ENCODE data around the gene ACTR3C.

The ACTR3C gene

DNA sequence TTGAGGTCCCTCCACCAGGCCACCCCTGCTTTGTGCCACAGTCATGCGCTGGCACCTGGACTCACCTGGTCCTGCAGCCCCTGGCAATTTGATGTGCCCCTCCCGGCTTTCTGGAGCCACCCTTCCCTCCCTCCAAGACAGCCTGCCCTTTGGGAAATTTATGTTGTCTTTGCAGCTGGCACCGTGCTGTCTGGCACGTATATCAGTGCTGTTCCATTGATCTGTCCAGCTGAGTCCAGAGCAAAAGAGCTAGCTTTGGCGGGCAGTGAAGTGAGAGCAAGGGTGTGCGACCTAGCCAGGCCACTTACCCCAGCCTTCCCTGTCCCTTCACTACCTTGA is 12.4 kb upstream of the ACTR3C start:
- no peak overlapping the region for H2AFZ ChIP-seq (ENCODE audit: low read depth, low read length)
- TF ChIP-seq, protein P1, sequence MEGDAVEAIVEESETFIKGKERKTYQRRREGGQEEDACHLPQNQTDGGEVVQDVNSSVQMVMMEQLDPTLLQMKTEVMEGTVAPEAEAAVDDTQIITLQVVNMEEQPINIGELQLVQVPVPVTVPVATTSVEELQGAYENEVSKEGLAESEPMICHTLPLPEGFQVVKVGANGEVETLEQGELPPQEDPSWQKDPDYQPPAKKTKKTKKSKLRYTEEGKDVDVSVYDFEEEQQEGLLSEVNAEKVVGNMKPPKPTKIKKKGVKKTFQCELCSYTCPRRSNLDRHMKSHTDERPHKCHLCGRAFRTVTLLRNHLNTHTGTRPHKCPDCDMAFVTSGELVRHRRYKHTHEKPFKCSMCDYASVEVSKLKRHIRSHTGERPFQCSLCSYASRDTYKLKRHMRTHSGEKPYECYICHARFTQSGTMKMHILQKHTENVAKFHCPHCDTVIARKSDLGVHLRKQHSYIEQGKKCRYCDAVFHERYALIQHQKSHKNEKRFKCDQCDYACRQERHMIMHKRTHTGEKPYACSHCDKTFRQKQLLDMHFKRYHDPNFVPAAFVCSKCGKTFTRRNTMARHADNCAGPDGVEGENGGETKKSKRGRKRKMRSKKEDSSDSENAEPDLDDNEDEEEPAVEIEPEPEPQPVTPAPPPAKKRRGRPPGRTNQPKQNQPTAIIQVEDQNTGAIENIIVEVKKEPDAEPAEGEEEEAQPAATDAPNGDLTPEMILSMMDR (IDR thresholded peaks at IDR 0.05; ENCODE audit: low read depth, low read length), result no peak
- no peak for TF ChIP-seq EZH2phosphoT487 (IDR thresholded peaks at IDR 0.05; ENCODE audit: low read depth)
- no peak overlapping the region for H3K4me2 ChIP-seq (ENCODE audit: low read length)
- no peak overlapping the region for H3K9ac ChIP-seq (ENCODE audit: low read length)
- H3K79me2 ChIP-seq (ENCODE audit: low read length), result no peaks in the 10 kb centered on the region
- no peaks in the 10 kb centered on the region for H3K4me1 ChIP-seq (ENCODE audit: low read length)
- H3K4me3 ChIP-seq (ENCODE audit: low read length), result no peak overlapping the region
- H3K9me3 ChIP-seq (ENCODE audit: insufficient read depth, low read length), result no peaks in the 10 kb centered on the region
- H4K20me1 ChIP-seq (ENCODE audit: insufficient read depth, low read length), result no peaks in the 10 kb centered on the region
- H3K27ac ChIP-seq (ENCODE audit: low read length), result no peak overlapping the region
- H3K36me3 ChIP-seq (replicated peaks; ENCODE audit: low read depth, low read length), result peaks cover 9% of the 10 kb centered on the region
- H3K27me3 ChIP-seq (ENCODE audit: low read depth, low read length), result no peaks in the 10 kb centered on the region

- H3K36me3 ChIP-seq (replicated peaks; ENCODE audit: low read depth, low read length), result peaks cover 10% of the 10 kb centered on the region
- H3K27ac ChIP-seq (ENCODE audit: low read length), result no peak overlapping the region
- no peaks in the 10 kb centered on the region for H3K9me3 ChIP-seq (ENCODE audit: insufficient read depth, low read length)
- H2AFZ ChIP-seq (ENCODE audit: low read depth, low read length), result no peak overlapping the region
- no peaks in the 10 kb centered on the region for H4K20me1 ChIP-seq (ENCODE audit: insufficient read depth, low read length)
- TF ChIP-seq, protein P1 (IDR thresholded peaks at IDR 0.05; ENCODE audit: low read depth, low read length), result no peak
- TF ChIP-seq EZH2phosphoT487 (IDR thresholded peaks at IDR 0.05; ENCODE audit: low read depth), result no peak
- H3K4me3 ChIP-seq (ENCODE audit: low read length), result no peak overlapping the region
- H3K27me3 ChIP-seq (ENCODE audit: low read depth, low read length), result no peaks in the 10 kb centered on the region
- H3K79me2 ChIP-seq (ENCODE audit: low read length), result no peaks in the 10 kb centered on the region
- no peak overlapping the region for H3K9ac ChIP-seq (ENCODE audit: low read length)
- no peak overlapping the region for H3K4me2 ChIP-seq (ENCODE audit: low read length)
- no peaks in the 10 kb centered on the region for H3K4me1 ChIP-seq (ENCODE audit: low read length)
Measured at GRCh38 chr7:150335108-150335773, 11.9 kb upstream of the ACTR3C start.

- H3K79me2 ChIP-seq (ENCODE audit: low read length), result no peaks in the 10 kb centered on the region
- no peaks in the 10 kb centered on the region for H3K9me3 ChIP-seq (ENCODE audit: insufficient read depth, low read length)
- H3K4me1 ChIP-seq (ENCODE audit: low read length), result no peaks in the 10 kb centered on the region
Measured at GRCh38 chr7:150334108-150334507, 10.8 kb upstream of the ACTR3C start.

GRCh38 chr7:150333659-150334058 is 10.3 kb upstream of the ACTR3C start:
- no peaks in the 10 kb centered on the region for H3K79me2 ChIP-seq (ENCODE audit: low read length)
- no peak overlapping the region for H3K4me2 ChIP-seq (ENCODE audit: low read length)
- H3K9me3 ChIP-seq (ENCODE audit: insufficient read depth, low read length), result no peaks in the 10 kb centered on the region
- H3K27me3 ChIP-seq (ENCODE audit: low read depth, low read length), result no peaks in the 10 kb centered on the region
- no peak for TF ChIP-seq EZH2phosphoT487 (IDR thresholded peaks at IDR 0.05; ENCODE audit: low read depth)
- TF ChIP-seq, protein P1 (IDR thresholded peaks at IDR 0.05; ENCODE audit: low read depth, low read length), result no peak
- H3K27ac ChIP-seq (ENCODE audit: low read length), result no peak overlapping the region
- H2AFZ ChIP-seq (ENCODE audit: low read depth, low read length), result no peak overlapping the region
- no peaks in the 10 kb centered on the region for H3K4me1 ChIP-seq (ENCODE audit: low read length)
- H3K4me3 ChIP-seq (ENCODE audit: low read length), result no peak overlapping the region
- H4K20me1 ChIP-seq (ENCODE audit: insufficient read depth, low read length), result no peaks in the 10 kb centered on the region
- H3K36me3 ChIP-seq (replicated peaks; ENCODE audit: low read depth, low read length), result peaks cover 10% of the 10 kb centered on the region
- H3K9ac ChIP-seq (ENCODE audit: low read length), result no peak overlapping the region

More at GRCh38 chr7:150334108-150334507, 10.8 kb upstream of the ACTR3C start:
- Histone ChIP-seq H3K36me3 (replicated peaks; ENCODE audit: low read depth, low read length) (peaks cover 10% of the 10 kb centered on the region), H3K27me3 (ENCODE audit: low read depth, low read length) (no peaks in the 10 kb centered on the region), H3K4me3 (ENCODE audit: low read length) (no peak overlapping the region), H3K4me2 (ENCODE audit: low read length) (no peak overlapping the region), H3K27ac (ENCODE audit: low read length) (no peak overlapping the region), H4K20me1 (ENCODE audit: insufficient read depth, low read length) (no peaks in the 10 kb centered on the region), H2AFZ (ENCODE audit: low read depth, low read length) (no peak overlapping the region), H3K9ac (ENCODE audit: low read length) (no peak overlapping the region)
- TF ChIP-seq EZH2phosphoT487 (IDR thresholded peaks at IDR 0.05; ENCODE audit: low read depth), result no peak
- TF ChIP-seq, protein P1 (IDR thresholded peaks at IDR 0.05; ENCODE audit: low read depth, low read length), result no peak
